Measurements from ENCODE around the gene ELP2.

ELP2 gene

DNA sequence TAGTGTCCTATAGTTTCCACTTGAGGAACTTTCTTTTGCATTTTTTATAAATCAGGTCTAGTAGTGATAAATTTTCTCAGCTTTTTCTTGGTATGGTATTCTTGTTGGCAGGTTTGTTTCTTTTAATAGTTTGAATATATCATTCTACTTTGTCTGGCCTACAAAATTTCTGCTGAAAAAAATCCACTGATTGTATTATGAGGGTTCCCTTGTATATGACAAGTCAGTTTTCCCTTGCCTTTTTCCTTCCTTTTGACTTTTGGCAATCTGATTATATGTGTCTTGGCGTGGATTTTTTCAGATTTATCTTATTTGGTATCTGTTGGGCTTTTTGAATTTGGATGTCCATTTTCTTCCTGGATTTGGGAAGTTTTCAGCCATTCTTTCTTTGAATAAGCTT lies 99.5 kb downstream of the ELP2 start:
- no peak for DNase-seq (ENCODE audit: low read depth in 3 of 3)

Measured in stimulated activated CD4-positive, alpha-beta T cell treated with anti-CD3 and anti-CD28 coated beads, TNF-alpha, amount 100 ng/mL, for 48 hours (primary cell).